HG02571 (cell line): ENCODE results near the gene PDZK1.
"Not testable (repeated sequence)": the region's sequence is repeated elsewhere in the genome, so short reads cannot be mapped to it uniquely, and the experiment has no call there.

Experiments used
- ATAC-seq: cut with Tn5 transposase; IDR thresholded peaks from one replicate; pipeline ENCODE4 v1.9.1; 2021; ENCODE audit warnings: mild to moderate bottlenecking, moderate library complexity; ENCODE audit not compliant: unreplicated experiment

The PDZK1 gene

DNA sequence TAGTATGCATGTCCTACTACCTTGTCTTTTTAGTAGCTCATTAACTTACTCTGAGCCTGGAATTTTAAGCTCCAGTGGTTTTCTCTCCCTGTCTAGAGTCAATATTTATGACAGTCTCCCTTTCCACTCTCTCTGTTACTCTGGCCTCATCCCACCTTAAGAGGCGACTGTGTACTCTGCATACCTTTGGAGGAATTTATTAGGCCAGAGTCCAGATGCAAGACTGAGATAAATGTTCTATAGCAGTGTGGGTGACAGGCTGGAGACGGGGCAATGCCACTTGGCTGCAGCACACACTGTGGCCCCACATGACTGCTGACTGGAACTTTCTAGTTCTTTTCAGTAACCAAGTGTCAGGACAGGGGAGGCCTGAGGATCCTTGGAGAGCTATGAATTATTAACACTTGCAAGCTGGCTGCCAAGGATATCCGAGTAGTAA is 4.1 kb upstream of the PDZK1 start:
- ATAC-seq = no peak

DNA sequence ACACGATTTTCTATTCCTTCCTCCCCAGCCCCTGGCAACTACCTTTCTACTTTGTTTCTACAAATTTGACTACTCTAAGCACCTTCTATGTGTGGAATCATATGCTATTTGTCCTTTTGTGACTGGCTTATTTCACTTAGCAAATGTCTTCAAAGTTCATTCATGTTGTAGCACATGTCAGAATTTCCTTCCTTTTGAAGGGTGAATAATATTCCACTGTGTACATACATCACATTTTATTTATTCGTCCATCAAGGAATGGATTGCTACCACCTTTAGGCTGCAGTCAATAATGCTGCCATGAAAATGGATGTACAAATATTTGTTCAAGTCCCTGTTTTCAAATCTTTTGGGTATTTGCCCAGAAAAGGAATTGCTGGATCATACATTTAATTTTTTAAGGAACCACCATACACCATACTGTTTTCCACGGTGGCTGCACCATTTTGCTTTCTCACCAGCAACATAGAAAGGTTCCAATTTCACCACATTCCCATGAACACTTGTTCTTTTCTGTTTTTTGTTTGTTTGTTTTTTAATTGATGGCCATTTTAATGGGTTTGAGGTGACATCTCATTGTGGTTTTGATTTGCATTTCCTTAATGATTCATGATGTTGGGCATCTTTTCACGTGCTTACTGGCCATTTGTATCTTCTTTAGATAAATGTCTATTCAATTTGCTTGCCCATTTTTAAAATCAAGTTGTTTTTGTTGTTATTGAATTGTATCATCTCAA is 3.3 kb upstream of the PDZK1 start:
- ATAC-seq = no peak

DNA sequence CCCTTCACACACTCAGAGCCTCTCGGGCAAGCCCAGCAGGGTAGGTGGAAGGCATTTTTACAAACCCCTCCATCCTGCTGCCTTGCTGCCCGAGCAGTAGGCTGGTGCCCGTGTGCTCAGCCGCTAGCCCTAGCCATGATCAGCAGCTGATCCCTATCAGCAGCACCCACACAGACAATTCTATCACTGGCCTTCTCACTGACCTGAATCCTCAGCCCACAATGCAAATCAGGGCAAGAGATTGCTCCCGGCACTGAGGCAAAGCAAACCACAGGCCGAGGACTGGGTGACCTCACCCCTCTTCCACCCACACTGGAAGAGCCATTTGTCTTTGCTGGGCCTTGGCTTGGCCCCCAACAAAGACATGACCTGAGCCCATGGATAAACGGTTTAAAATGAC is 895 bp upstream of the PDZK1 start:
- ATAC-seq = no peak

DNA sequence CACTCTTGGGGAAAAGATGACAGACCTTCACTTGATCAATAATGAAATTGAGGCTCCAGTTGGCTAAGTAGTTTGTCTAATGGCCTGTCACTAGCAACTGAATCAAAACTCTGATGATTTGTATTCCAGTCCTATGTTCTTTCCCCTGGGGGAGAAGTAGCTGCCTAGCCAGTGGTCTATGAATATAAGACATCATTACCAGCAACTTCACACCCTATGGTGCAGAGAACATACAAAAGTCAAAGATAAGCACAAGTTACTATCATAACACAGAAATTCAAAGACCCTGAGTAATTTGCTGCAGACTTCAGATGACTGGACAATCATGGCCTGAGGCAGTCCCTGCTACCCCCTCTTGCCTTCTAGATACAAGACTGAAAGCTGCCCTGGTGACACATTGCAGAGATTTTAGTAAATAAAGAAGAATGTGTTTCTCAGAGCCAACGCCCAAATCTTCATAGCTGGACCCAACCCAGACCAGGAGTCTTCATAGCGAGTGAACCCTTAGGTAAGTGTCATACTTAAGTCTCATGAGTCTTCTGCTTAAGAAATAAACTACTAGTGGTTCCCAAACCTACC is 993 bp downstream of the PDZK1 start:
- no peak for ATAC-seq

DNA sequence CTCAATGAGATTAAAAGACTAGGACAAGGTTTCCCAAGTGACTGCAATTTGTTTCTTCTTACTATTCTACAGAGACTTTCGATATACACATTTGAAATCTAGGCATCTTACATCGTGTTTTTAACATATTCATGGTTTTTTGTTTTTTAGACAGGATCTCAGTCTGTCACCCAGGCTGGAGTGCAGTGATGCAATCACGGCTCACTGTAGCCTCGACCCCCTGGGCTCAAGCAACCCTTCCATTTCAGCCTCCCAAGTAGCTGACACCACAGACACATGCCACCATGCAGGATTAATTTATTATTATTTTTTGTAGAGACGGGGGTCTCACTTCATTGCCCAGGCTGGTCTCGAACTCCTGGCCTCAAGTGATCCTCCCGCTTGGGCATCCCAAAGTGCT is 1.5 kb downstream of the PDZK1 start:
- ATAC-seq = no peak

DNA sequence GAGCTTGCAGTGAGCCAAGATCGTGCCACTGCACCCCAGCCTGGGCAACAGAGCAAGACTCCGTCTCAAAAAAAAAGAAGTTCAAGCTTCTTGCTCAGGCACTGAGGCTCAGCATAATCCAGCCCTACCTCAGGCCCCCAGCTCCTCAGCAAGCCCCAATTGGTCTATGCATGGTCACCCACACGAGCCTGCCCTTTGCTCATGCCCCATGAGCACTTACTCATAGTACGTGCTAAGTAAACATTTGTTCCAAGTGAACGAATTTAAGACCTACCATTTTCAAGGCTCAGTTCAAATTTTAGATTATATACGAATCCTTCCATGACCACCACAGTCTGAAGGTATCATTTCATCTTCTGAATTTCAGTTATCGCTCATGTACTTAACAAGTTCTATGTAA is 4.3 kb downstream of the PDZK1 start:
- no peak for ATAC-seq

DNA sequence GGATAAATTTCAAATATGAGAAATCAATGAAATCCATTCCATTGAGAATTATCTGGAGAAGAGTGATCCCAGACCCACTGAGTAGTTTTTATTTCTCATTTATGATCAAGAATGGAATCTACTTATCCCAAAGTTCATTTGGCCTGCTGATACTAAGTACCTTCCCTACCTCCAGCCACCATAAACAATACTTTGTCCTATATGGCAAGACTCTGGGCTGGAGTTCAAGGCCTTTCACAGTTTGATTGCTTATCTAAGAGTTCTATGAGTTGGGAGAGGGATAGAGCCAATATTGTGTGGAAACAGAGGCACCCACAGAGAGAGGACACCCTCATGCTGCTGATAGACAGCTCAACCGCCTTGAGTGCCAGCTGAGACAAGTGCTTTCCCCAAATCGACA is 5.1 kb downstream of the PDZK1 start:
- no peak for ATAC-seq

DNA sequence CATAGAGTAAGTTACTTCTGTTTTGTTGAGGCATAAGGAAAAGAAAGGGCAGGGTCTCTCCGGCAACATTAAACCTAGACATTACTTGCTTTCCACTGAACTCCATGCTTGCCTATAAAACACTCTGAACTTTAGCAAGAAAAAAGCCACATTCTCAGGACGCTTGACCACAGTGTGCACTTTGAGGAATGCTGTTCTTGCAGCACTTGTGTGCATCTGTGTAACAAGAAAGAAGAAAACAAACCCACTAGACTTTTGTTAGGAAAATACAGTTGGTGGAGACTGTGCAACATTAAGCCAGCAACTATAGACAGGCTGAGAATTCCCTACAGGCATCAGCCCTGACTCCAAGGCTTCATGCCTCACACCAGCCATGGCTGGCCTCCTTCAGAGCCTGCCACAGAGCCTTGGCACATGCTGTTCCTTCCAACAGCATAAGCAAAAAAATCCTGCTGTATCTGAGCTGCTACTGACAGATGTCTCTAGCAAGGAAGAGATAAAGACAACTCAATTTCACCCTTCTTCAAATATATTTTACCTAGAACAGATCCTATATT is 5.8 kb downstream of the PDZK1 start:
- ATAC-seq = no peak

DNA sequence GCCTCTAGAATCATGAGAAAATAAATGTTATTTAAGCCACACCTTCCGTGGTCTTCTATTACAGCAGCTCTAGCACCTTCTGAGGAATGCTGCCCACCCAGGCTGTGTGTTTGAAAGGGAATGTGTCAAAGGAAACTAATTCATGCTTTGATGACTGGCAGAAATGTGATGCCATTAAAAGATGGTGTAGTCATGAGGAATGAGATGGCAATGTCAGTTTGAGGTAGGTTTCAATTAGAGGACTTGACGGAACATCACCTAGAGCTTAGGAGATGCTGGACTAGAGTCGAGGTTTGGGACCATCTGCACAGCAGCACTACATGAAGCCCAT is 10.6 kb downstream of the PDZK1 start:
- no peak for ATAC-seq

DNA sequence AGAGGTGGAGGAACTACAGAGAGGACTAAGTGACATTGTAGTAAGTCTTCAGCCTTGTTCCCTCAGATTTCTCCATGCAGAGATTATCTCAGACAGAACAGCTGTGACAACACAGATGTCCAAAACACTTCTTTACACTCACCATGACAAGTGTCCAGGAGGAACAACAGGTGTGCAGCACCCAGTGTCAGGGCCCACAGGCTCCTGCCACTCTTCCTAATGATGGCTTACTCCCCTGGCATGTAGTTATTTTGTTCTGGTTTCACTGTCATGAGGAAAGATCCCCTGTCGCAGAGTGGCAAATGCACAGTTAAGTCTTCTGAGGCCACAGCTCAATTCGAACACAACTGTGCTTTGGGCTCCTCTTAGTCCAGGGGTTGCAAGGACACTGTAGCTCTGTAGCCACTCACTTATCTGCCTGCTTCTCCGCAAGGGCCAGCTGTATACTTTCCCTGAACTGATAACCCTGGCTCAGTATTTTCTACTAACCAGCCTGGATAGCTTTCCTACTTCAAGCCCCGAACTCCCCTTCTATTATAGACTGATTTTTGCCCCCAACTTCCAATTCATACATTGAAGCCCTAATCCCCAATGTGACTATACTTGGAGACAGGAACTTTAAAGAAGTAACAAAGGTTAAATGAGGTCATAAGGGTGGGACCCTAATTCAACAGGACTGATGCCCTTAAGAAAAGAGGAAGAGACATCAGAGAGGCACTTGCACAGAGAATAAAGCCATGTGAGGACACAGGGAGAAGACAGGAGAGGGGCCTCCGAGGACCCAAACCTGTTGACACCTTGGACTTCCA is 11.1 kb downstream of the PDZK1 start:
- no peak for ATAC-seq

DNA sequence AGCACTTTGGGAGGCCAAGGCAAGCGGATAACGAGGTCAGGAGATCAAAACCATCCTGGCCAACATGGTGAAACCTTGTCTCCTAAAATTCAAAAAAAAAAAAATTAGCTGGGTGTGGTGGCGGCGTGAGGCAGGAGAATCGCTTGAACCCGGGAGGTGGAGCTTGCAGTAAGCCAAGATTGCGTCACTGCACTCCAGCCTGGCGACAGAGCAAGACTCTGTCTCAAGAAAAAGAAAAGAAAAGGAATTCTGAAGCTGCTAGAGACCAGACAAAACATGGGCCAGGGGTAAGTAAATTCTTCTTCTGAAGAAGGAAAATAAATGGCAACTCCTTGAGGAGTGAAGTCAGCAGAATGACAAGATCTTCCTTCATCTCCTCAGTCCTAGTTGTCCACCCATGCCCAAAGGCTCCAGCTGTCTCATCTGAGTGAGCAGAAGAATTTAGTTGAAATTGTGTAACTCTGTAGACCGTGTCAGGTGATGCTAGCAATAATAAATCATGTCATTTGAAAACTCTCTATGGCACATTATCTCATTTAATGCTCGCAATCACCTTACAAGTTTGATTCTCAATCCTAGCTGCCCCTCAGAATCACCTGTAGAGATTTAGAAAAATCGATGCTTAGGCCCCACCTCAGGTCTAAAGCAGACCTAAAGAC is 14.3 kb downstream of the PDZK1 start:
- no peak for ATAC-seq

DNA sequence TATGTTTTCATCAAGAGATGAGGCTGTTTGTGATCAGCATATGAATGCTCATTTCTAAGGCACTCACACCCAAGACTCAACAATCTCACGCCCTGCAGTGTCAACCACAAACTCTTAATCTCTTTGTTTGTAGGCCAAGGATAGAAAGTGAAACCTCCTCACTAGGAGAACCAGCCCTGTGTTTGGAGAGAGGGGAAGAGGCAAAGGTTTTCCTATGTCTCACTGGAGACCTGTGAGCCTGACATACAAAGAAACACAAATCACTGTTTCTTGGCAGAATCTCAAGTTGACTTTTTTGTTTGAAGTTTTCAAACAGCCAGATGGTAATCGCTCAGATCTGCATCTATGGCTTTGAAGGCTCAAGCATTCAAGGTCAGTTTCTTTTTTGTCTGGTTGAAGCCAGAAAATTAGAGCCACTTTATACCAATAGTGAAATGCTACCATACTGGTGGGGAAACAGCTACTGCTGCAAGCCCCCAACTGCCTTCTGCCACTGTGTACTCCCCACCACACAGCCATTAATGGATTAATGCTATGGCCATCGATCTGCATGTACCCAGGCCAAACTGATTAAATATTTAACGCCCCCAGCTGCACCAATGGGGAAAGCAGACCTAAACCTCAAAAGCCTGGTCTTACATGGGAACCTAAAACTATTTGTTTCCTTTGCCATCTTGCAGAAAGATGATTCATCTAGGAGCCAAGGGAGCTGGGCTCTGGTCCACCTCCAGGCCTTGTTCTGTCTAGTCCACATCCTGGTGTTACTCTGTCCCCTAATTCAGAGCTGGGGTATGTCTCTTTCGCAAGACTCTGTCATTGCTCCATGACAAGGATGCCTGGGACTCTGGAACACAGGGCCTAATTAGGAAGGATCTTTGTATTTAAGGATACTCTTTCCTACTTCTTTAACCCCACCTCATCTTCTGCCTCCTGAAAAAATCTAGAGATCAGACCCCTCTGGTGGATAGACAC is 16.3 kb downstream of the PDZK1 start:
- no peak for ATAC-seq

DNA sequence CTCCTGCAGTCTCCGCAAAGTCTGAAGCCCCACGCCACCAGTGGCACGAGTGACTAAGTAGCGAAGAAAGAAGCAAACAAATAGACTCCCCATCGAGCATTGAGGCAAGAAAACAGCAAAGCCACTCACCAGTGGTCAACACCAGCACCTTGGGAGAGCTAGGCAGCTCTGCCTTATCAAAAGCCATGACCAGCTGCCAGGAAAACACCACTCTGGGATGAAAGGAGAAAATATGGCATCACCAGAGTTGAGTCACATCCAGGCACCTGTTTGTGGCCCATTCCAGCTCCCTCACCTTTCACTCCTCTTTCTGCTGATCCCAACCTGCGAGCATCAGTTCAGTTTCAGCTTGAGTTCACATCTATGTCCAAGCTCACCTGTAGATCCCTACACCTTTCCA is 17.2 kb downstream of the PDZK1 start:
- ATAC-seq = no peak

DNA sequence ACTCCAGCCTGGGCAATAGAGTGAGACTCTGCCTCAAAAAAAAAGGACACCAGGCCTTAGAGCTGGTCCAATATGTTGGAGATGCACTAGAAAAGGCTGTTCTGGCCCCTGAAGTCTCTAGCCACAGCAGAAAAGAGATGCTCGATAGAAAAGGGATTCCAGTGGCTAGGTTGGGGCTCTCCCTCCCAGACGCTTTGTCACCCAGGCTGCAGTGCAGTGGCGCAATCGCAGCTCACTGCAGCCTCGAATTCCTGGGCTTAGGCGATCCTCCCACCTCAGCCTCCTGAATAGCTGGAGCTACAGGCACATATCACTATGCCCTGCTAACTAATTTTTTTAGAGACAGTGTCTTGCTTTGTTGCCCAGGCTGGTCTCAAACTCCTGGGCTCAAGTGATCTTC is 18.2 kb downstream of the PDZK1 start:
- ATAC-seq = no peak

DNA sequence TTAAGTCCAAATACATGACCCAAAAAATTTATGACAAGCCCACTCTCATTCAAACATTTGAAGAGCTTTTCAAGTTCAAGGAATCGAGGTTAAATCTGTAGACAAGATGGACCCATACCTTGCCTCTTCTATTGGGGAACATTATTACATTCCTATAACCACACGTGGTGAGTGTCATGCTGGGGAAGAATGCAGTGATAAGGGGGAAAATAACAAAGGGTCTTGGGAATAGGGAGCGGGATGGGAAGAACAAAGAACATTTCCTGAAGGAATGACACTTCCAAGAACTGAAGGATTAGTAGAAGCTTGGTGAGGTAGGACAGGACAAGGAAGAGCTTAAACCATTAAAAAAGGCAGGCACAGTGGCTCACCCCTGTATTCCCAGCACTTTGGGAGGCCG is 18.8 kb downstream of the PDZK1 start:
- ATAC-seq = no peak

DNA sequence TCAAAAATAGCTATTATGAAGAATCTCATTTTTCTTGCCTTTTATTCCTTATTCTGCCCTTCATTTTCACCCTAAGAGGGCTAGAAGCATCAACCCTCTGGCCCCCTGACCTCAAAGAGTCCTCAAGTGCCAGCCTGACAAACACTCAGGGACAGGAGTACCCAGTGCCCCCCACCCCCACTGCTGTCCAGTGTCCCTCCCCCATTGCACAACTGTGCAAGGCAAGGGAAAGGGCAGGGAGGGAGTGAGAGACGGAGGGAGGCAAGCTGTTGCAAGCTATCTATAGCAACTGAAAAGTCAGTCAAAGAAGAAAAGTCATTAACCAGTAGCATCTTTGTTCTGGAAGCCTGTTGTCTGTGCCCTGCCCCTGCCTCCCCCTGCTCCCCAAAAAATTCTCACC is 21.1 kb downstream of the PDZK1 start:
- ATAC-seq = not testable (repeated sequence)

DNA sequence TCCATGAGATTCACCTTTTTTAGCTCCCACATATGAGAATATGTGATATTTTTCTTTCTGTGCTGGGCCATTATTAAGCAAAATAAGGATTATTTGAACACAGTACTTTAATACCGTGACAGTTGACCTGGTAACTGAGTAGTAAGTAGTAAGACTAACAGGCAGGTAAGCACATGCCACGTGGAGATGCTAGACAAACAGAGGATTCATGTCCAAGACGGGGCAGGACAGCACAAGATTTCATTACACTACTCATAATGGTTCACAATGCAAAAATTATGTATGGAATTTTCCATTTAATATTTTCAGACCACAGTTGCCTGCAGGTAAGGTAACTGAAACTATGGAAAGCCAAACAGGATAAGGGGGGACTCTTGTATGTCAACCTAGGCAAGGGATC is 22.3 kb downstream of the PDZK1 start:
- ATAC-seq = not testable (repeated sequence)

DNA sequence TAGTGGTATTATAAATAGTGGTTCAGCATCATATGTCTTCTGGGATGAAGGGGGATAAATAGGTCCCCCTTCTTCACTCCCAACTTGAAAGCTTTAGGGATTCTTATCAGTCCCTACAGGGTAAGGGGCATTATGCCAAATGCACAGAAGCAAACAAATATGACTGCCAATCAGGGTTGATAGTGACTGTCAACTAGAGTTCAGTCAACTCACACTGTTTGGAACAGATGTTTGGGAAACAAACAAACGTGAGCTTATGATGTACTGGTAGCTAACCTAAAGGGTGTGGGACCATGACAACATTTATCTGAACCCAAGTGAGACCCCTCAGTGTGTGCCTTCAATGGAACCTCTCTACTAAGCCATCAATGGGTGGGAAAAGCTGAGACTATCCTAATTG is 34.0 kb downstream of the PDZK1 start:
- not testable (repeated sequence) for ATAC-seq

DNA sequence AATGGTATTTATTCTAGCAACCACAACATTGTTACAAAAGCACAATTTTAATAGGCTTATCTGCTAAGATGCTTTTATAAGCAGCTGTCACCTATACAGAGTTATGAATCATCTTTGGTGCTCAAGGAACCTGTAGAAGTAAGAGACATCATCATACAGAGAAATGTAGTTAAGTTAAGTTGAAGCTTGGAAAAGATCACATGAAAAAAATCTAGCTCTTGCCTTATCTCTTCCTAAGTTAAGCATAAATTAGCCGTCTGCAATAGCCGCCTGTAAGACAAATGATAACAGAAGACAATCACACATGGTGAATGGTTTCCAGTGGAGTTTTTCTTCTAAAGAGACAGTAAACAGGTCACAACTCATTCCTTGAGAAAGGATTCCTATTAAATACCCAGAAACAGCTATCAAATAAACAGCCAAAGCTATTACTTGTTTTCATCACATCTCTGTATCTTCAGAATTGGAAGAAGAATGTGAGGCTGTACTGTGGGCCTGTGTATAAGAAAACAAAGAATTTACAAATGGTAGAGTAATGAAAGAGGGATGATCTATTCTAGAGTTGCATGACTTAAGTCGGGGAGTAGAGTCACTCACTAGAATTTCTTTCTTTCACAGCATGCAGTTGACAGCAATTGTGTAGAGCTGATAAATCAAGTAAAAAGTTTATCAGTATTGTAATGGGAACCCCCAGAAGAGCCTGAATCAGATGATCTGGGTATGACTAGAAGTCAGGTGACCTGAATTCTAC is 36.0 kb downstream of the PDZK1 start:
- not testable (repeated sequence) for ATAC-seq
